ENCODE measurements around the gene LYRM7.
"Not testable (repeated sequence)": the region's sequence is repeated elsewhere in the genome, so short reads cannot be mapped to it uniquely, and the experiment has no call there.

The LYRM7 gene

GRCh38 chr5:131182839-131183238, 12.1 kb downstream of the LYRM7 start:
- DNase-seq, result no peak

- DNase-seq, result no peak
These were observed 14.9 kb downstream of the LYRM7 start for GRCh38 chr5:131185523-131186104.

DNA sequence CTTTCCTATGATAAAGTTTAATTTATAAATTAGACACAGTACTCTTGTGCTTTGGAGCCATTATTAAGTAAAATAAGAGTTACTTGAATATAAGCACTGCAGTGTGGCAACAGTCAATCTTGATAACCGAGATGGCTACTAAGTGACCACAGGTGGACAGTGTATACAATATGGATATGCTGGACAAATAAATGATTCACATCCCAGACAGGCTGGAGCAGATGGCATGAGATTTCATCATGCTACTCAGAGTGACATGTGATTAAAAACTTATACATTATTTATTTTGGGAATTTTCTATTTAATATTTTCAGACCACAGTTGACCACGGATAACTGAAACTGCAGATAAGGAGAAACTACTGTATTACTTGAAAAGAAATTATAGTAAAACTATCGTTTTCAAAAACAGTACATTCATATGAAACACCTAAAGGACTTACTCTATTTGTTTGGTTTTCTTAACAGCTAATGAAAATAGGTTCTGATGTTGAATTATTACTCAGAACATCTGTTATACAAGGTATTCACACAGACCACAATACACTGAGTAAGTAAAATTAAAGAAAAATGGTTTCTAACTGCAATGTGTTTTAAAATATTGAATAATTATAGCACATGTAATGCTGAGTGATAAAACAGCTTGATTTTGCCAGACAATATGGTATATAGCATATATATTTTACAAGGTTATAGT, 16.0 kb downstream of the LYRM7 start:
- no peak for DNase-seq

DNA sequence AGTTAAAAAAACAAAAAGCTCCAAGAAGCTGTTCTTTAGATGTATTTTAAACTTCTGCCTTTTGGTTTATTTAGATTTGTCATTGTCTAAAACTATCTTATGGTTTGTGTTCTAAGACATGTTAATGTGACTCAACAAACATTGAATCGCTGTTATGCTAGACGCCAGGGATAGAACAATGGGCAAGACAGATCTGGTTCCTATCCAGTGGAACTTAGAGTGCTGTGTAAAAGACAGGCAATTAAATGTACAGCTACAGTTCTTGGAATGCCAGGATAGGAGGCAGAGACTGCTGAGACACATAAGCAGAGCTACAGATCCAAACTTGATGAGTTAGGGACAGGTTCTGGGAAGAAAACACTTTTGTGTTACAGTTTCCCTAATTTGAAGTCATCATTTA, 22.4 kb downstream of the LYRM7 start:
- DNase-seq, result peak; percentile 9

- DNase-seq, result not testable (repeated sequence)
These were observed 23.2 kb downstream of the LYRM7 start for GRCh38 chr5:131193897-131194296.

- no peak for DNase-seq
These were observed 24.0 kb downstream of the LYRM7 start for GRCh38 chr5:131194725-131195124.

DNA sequence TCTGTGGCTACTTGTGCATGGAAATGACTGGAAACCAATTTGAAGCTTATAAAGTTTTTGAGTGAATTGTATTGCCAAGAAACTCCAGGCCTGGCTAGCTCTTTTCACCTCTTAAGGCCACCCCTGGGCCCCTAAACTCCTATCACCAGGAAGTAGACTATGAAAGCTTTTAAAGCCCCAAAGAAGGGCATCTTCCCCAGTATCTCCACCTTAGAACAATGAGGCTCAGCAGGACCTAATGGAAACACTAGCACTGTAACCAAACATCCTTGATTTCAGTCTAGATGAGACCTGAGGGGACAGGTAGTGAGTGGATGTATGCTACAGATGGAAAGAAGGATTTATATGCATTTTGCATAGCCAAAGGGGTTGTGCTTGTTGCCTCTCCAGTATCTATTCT, 25.0 kb downstream of the LYRM7 start:
- no peak for DNase-seq

DNA sequence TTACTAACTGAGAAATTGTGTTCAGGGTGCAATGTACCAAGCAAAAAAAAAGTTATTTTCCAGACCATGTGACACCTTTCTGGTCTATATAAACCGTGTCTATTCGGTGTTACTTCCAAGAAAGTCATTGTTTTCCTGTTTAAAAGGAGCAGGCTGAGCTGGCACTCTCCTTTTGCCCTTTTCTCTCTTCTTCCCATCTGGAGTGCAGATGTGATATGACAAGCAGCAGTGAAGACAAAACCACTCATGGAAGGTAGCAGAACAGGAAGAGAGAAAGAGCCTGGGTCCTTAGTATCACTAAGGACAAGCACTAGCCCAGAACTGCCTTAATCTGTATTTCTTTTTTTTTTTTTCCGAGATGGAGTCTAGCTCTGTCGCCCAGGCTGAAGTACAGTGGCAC, 25.6 kb downstream of the LYRM7 start:
- peak; percentile 19 for DNase-seq

- DNase-seq, result peak; percentile 36
These were observed 27.9 kb downstream of the LYRM7 start for GRCh38 chr5:131198625-131199024.

- no peak for DNase-seq
These were observed 29.8 kb downstream of the LYRM7 start for GRCh38 chr5:131200560-131200959.

DNA sequence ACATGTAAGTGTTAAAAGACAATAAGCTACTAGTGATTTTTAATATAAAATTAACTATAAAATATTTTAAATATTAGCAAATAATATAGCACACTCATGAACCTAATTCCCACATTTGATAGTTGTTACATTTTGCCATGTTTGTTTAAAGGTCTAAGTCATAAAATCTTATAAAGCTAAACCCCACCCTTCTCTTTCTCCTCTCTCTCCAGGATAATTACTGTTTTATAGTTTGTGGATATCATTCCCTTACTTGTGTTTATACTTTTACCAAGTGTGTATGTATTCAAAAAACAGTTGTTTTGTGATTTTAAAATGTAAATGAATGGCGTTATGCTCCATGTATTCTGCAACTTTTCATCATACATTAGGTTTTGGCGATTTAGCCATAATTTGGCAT, 34.2 kb downstream of the LYRM7 start:
- no peak for DNase-seq

DNA sequence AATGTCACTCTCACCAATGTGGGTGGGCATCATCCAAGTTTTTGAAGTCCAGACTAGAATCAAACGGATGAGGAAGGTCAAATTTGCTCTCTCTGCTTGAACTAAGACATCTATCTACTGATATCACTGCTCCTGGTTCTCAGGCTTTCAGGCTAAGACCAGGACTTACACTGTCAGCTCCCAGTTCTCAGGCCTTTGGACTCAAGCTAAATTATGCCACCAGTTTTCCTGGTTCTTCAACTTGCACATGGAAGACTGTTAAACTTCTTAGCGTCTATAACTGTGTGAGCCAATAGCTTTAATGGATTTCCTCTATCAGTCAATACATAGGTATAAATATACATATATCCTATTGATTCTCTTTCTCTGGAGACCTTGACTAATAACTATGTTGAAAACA, 35.3 kb downstream of the LYRM7 start:
- no peak for DNase-seq

- no peak for DNase-seq
These were observed 36.0 kb downstream of the LYRM7 start for GRCh38 chr5:131206772-131207171.

GRCh38 chr5:131209175-131209505, 38.4 kb downstream of the LYRM7 start:
- DNase-seq, result no peak

- DNase-seq, result no peak
These were observed 38.9 kb downstream of the LYRM7 start for GRCh38 chr5:131209506-131210150.

DNA sequence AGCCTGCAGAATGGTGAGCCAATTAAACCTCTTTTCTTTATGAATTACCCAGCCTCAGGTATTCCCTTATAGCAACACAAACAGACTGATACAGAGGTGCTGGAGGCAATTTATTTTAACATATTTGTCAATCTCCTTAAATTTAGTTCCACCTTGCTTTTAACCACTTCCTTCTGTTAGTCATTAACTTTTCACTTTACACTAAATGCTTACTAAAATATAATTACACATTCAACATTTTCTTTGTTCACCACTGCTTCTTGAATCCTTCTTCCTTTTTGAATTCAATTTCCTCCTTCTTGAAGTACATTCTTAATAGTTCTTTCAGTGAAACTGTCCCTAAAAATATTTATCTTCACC, 39.4 kb downstream of the LYRM7 start:
- no peak for DNase-seq

DNA sequence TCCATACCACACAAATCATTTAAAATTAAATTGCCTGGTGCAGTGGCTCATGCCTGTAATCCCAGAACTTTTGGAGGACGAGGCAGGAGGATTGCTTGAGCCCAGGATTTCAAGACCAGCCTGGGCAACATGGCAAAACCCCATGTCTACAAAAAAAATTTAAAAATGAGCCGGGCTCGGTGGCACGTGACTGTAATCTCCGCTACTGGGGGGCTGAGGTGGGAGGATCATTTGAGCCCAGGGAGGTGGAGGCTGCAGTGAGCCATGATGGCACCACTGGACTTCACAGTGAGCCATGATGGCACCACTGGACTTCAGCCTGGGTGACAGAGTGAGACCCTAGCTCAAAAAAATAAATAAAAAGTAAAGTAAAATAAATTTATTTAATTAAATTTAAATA, 40.9 kb downstream of the LYRM7 start:
- DNase-seq, result no peak

- DNase-seq, result no peak
These were observed 41.8 kb downstream of the LYRM7 start for GRCh38 chr5:131212471-131213021.

DNA sequence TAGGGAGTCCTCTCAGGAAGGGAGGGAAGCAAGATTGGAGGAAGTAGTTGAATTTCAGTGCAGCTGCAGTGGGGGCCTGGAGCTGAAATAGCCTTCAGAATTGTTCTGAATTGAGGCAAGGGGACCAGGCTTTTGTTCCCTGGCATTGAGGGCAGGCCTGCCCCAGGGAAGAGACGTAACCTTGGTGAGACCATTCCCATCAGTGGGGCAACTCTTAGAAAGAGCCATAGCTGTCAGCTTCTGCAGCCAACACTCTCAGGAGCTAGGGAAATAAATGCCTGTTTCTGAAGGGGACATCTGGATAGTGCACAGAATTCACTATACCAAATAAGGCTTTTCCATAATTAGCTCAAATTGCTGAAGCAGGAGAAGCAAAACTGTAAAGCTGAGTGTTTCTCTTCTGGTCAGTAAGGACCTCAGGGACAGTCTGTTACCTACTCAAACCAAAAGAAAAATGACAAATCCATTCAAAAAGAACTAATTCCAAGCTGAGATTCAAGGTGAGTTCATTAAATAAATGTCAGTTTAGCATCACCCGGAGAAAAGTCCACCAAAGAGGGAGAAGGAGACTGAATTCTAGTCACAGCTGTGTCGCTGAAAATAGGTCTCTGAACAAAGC, 44.0 kb downstream of the LYRM7 start:
- no peak for DNase-seq

DNA sequence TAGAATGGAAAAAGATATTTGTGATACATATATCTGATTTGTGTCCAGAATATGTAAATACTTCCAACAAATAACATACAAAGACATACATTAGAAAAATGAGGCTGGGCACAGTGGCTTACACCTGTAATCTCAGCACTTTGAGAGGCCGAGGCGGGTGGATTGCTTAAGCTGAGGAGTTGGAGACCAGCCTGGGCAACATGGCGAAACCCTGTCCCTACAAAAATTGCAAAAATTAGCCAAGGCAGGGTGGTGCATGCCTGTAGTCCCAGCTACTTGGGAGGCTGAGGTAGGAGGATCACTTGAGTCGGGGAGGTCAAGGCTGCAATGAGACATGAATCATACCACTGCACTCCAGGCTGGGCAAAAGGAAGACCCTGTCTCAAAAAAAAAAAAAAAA, 47.0 kb downstream of the LYRM7 start:
- DNase-seq, result no peak

DNA sequence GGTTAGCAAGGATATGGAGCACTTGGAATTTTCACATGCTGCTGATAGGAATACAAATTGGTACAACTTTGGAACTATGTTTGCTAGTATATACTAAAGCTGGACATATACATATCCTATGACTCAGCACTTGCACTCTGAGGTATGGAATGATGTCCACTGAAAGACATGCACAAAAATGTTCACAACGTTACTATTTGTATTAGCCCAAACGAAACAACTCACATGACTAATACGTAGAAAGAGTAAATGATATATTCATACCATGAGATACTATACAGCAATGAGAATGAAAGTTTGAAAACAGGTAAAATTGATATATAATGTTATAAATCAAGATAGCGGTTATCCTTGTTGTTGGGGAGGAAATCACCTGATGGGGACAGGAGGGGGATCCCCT, 47.6 kb downstream of the LYRM7 start:
- peak; percentile 58 for DNase-seq

GRCh38 chr5:131220566-131220965, 49.8 kb downstream of the LYRM7 start:
- no peak for DNase-seq

DNA sequence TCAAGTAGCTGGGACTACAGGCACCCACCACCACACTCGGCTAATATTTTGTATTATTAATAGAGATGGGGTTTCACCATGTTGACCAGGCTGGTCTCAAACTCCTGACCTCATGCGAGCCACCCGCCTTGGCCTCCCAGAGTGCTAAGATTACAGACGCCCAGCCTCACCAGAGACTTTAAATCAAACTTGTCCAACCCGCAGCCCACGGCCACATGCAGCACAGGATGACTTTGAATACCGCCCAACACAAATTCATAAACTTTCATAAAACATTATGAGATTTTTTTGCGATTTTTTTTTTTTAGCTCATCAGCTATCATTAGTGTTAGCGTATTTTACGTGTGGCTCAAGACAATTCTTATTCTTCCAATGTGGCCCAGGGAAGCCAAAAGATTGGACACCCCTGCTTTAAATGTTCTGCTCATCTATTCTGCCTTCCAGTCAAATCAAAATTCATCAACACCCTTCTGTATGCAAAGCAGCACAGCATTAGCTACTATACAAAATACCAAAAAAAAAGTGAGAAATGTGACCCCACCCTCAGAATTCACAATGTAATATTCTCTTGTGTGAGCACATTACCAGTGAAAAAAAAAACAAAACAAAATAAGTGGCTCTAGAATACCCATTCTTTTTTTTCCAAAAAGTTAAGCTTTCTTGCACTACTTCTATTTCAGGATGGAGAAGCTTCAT, 50.4 kb downstream of the LYRM7 start:
- DNase-seq, result no peak

Measured in fibroblast of skin of right quadriceps (primary cell).